Erythroblast (primary cell): Measurements from ENCODE around the gene DHH.

Source experiments
- GATA1 ChIP-seq: IDR thresholded peaks from 2 replicates; pipeline ENCODE4 v1.6.1; 2011; ENCODE audit warnings: low read depth, mild to moderate bottlenecking, control low read depth, low read length, moderate library complexity
- POLR2A ChIP-seq: IDR thresholded peaks from 2 replicates; pipeline ENCODE4 v1.6.1; 2011; ENCODE audit warnings: mild to moderate bottlenecking, low read length

DNA sequence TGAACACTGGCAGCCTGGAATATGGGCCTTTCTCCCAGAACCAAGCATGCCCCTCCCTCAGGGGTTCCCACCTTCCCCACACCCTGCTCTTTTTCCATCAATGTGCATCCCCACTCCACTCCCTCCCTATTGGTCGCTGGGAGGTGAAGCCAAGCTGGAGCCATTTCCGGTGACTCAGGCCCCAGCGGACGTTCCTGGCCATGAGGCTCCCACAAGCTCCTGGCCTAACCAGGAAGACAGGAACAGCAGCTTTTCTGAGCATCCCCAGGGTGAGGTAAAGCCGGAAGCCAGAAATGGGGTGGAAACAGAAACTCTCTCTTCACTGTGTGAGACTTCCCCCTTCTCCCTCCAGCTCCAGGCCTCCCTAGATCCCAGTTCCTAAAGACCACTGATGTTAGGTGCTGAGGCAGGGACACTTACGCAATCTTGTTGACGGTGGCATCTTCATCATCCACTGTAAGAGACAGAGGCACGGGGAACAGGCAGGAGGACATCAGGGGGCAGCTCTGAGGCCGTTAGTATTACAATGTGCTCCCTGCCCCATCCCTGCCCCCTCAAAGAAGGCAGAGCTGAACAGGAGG, 11.0 kb upstream of the DHH start:
- TF ChIP-seq POLR2A (no peak), GATA1 (no peak)
